Neural cell (in vitro differentiated cells): ENCODE results near the gene GRIPAP1. TPM values are rescaled to one million over a fixed set of nuclear protein-coding genes. Genes with fewer than 3 reads are reported as not detected.

Experiments used
- H2AFZ ChIP-seq: fragments of 200-600, 300-800 bp; sonication (generic), shearing (Covaris generic); 2 replicates; pipeline ENCODE4 v1.6.0; 2014; ENCODE audit warnings: low read depth, mild to moderate bottlenecking, antibody characterized with exemption, low read length, moderate library complexity
- H3F3A ChIP-seq: fragments of 200-600 bp; shearing (Covaris generic); 2 replicates; pipeline ENCODE4 v1.6.1; 2016; ENCODE audit warnings: mild to moderate bottlenecking, moderate library complexity, mixed read lengths, antibody characterized with exemption, low read length; ENCODE audit not compliant: insufficient read depth, poor library complexity, severe bottlenecking
- H3K27ac ChIP-seq: fragments of 200-600, 300-800 bp; sonication (generic), shearing (Covaris generic); 2 replicates; pipeline ENCODE4 v1.5.1; 2014; ENCODE audit warnings: mild to moderate bottlenecking, low read length, moderate library complexity
- H3K27me3 ChIP-seq: fragments of 300-800, 200-600 bp; sonication (generic), shearing (Covaris generic); 2 replicates; pipeline ENCODE4 v1.6.0; 2014; ENCODE audit warnings: mild to moderate bottlenecking, low read depth, low read length, moderate library complexity; ENCODE audit not compliant: insufficient read depth
- H3K36me3 ChIP-seq: fragments of 300-800, 200-600 bp; sonication (generic), shearing (Covaris generic); 2 replicates; pipeline ENCODE4 v1.5.1; 2014; ENCODE audit warnings: mild to moderate bottlenecking, antibody characterized with exemption, low read length, moderate library complexity; ENCODE audit not compliant: insufficient read depth
- H3K4me2 ChIP-seq: fragments of 300-800, 200-600 bp; sonication (generic), shearing (Covaris generic); 2 replicates; pipeline ENCODE4 v1.6.0; 2014; ENCODE audit warnings: mild to moderate bottlenecking, low read length
- H3K4me3 ChIP-seq: fragments of 300-800, 200-600 bp; sonication (generic), shearing (Covaris generic); 2 replicates; pipeline ENCODE4 v1.5.1; 2014; ENCODE audit warnings: mild to moderate bottlenecking, low read length, moderate library complexity
- H3K79me2 ChIP-seq: fragments of 200-600 bp; shearing (Covaris generic); replicated peaks from 2 replicates; pipeline ENCODE4 v1.6.0; 2014; ENCODE audit warnings: mild to moderate bottlenecking, low read length, moderate library complexity; ENCODE audit not compliant: insufficient read depth
- H3K9ac ChIP-seq: fragments of 300-800, 200-600 bp; sonication (generic), shearing (Covaris generic); 2 replicates; pipeline ENCODE4 v1.6.1; 2016; ENCODE audit warnings: mild to moderate bottlenecking, low read length, mixed read lengths
- H3K9me2 ChIP-seq: fragments of 200-600 bp; shearing (Covaris generic); 2 replicates; pipeline ENCODE4 v1.6.1; 2016; ENCODE audit warnings: mild to moderate bottlenecking, low read length, mixed read lengths; ENCODE audit not compliant: insufficient read depth
- H3K9me3 ChIP-seq: fragments of 200-600, 300-800 bp; sonication (generic), shearing (Covaris generic); 2 replicates; pipeline ENCODE4 v1.6.1; 2016; ENCODE audit warnings: mild to moderate bottlenecking, mixed run types, low read length, moderate library complexity, mixed read lengths
- H4K20me1 ChIP-seq: fragments of 200-600 bp; shearing (Covaris generic); 2 replicates; pipeline ENCODE4 v1.6.1; 2016; ENCODE audit warnings: mild to moderate bottlenecking, mixed run types; ENCODE audit not compliant: insufficient read depth
- EP300 ChIP-seq: fragments of 450-650 bp; conservative IDR thresholded peaks from 2 replicates; pipeline ENCODE4 v1.6.1; 2014; ENCODE audit warnings: antibody characterized with exemption, mild to moderate bottlenecking, moderate library complexity; ENCODE audit not compliant: poor library complexity, severe bottlenecking
- EZH2 ChIP-seq: fragments of 200-600, 300-800 bp; shearing (Covaris generic), sonication (generic); IDR thresholded peaks from 2 replicates; pipeline ENCODE4 v1.6.1; 2014; ENCODE audit warnings: antibody characterized with exemption, low read length, borderline replicate concordance, mild to moderate bottlenecking; ENCODE audit not compliant: insufficient read depth, poor library complexity, severe bottlenecking
- MXI1 ChIP-seq: fragments of 450-650 bp; conservative IDR thresholded peaks from 2 replicates; pipeline ENCODE4 v1.6.1; 2014; ENCODE audit warnings: antibody characterized with exemption, mild to moderate bottlenecking; ENCODE audit not compliant: poor library complexity, severe bottlenecking
- POLR2AphosphoS5 ChIP-seq: IDR thresholded peaks from 2 replicates; pipeline ENCODE4 v1.6.1; 2012
- RAD21 ChIP-seq: fragments of 450-650 bp; conservative IDR thresholded peaks from 2 replicates; pipeline ENCODE4 v1.6.1; 2014; ENCODE audit warnings: antibody characterized with exemption, mild to moderate bottlenecking, moderate library complexity
- SMC3 ChIP-seq: fragments of 450-650 bp; conservative IDR thresholded peaks from 2 replicates; pipeline ENCODE4 v1.6.1; 2014; ENCODE audit warnings: antibody characterized with exemption, mild to moderate bottlenecking, moderate library complexity; ENCODE audit not compliant: poor library complexity
- TAF1 ChIP-seq: IDR thresholded peaks from 2 replicates; pipeline ENCODE4 v1.6.1; 2012; ENCODE audit warnings: low read depth
- polyA plus RNA-seq: library from polyadenylated mRNA; depleted of rRNA; stranded (reverse); fragments of >200 nt; gene quantifications from 2 replicates; pipeline ENCODE4 v1.2.3, GENCODE V29; 2014
- TF ChIP-seq, protein P1 (sequence below): fragments of 450-650 bp; IDR thresholded peaks from 2 replicates; pipeline ENCODE4 v1.5.1; 2014; ENCODE audit warnings: antibody characterized with exemption, mild to moderate bottlenecking, moderate library complexity; ENCODE audit not compliant: poor library complexity, severe bottlenecking
- TF ChIP-seq, protein P2 (sequence below): IDR thresholded peaks from 2 replicates; pipeline ENCODE4 v1.6.1; 2012; ENCODE audit warnings: borderline replicate concordance

Gene GRIPAP1
- polyA plus RNA-seq, 1 donor from 2014 or later, result 134 TPM

DNA sequence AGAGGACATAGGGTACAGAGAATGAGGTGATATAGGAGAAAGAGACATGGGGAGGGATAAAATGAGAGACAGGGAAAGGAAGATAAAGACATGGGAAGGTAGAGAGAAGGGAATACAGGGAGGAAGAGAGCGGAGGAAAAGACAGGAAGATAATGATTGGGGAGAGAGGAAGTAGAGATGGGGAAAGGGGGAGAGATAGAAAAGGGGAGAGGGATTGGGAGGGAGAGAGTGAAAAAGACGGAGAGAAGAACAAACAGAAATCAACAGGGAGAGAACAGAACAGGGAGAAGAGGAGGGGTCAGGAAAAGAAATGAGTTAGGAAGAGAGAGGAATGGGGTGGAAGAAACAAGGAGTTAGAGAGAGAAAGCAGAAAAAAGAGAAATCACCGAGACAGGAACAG, 4.6 kb downstream of the GRIPAP1 start:
- H3F3A ChIP-seq, result no peaks in the 10 kb centered on the region
- no peak overlapping the region for H3K4me3 ChIP-seq
- H3K9ac ChIP-seq, result no peak overlapping the region
- no peak overlapping the region for H3K27ac ChIP-seq
- H4K20me1 ChIP-seq, result no peaks in the 10 kb centered on the region
- peaks cover 13% of the 10 kb centered on the region for H3K79me2 ChIP-seq
- H3K27me3 ChIP-seq, result no peaks in the 10 kb centered on the region
- no peaks in the 10 kb centered on the region for H3K36me3 ChIP-seq
- no peak for TF ChIP-seq SMC3
- TF ChIP-seq, protein P1, sequence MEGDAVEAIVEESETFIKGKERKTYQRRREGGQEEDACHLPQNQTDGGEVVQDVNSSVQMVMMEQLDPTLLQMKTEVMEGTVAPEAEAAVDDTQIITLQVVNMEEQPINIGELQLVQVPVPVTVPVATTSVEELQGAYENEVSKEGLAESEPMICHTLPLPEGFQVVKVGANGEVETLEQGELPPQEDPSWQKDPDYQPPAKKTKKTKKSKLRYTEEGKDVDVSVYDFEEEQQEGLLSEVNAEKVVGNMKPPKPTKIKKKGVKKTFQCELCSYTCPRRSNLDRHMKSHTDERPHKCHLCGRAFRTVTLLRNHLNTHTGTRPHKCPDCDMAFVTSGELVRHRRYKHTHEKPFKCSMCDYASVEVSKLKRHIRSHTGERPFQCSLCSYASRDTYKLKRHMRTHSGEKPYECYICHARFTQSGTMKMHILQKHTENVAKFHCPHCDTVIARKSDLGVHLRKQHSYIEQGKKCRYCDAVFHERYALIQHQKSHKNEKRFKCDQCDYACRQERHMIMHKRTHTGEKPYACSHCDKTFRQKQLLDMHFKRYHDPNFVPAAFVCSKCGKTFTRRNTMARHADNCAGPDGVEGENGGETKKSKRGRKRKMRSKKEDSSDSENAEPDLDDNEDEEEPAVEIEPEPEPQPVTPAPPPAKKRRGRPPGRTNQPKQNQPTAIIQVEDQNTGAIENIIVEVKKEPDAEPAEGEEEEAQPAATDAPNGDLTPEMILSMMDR, result no peak
- no peak for TF ChIP-seq RAD21
- TF ChIP-seq POLR2AphosphoS5, result no peak
- TF ChIP-seq EP300, result no peak
- TF ChIP-seq MXI1, result no peak
- TF ChIP-seq, protein P2, sequence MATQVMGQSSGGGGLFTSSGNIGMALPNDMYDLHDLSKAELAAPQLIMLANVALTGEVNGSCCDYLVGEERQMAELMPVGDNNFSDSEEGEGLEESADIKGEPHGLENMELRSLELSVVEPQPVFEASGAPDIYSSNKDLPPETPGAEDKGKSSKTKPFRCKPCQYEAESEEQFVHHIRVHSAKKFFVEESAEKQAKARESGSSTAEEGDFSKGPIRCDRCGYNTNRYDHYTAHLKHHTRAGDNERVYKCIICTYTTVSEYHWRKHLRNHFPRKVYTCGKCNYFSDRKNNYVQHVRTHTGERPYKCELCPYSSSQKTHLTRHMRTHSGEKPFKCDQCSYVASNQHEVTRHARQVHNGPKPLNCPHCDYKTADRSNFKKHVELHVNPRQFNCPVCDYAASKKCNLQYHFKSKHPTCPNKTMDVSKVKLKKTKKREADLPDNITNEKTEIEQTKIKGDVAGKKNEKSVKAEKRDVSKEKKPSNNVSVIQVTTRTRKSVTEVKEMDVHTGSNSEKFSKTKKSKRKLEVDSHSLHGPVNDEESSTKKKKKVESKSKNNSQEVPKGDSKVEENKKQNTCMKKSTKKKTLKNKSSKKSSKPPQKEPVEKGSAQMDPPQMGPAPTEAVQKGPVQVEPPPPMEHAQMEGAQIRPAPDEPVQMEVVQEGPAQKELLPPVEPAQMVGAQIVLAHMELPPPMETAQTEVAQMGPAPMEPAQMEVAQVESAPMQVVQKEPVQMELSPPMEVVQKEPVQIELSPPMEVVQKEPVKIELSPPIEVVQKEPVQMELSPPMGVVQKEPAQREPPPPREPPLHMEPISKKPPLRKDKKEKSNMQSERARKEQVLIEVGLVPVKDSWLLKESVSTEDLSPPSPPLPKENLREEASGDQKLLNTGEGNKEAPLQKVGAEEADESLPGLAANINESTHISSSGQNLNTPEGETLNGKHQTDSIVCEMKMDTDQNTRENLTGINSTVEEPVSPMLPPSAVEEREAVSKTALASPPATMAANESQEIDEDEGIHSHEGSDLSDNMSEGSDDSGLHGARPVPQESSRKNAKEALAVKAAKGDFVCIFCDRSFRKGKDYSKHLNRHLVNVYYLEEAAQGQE, result no peak
- no peaks in the 10 kb centered on the region for H3K9me2 ChIP-seq
- no peak overlapping the region for H2AFZ ChIP-seq
- no peak overlapping the region for H3K4me2 ChIP-seq
- H3K9me3 ChIP-seq, result no peaks in the 10 kb centered on the region

DNA sequence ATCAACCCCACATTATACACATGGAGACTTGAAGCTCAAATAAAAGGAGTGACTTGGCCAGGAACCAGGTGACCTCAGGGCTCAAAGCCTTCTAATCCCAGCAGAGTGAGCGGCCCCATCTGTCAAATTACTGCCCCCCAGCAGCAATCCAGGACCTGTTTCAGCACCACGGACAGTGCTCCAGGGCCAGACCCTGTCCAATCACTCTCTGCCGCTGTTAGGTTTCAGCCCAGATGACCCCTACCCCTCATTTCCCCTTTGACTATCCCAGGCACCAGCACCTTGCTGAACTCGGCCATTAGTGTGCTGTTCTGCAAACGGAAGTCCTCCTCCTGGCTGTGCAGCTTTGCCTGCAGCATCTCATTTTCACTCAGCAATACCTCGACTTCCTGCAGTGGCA, 5.1 kb downstream of the GRIPAP1 start:
- Histone ChIP-seq H3F3A (no peaks in the 10 kb centered on the region), H2AFZ (no peak overlapping the region), H3K27me3 (no peaks in the 10 kb centered on the region), H3K79me2 (peaks cover 13% of the 10 kb centered on the region), H3K4me2 (no peak overlapping the region), H3K4me3 (no peak overlapping the region), H3K9me3 (no peaks in the 10 kb centered on the region), H3K9ac (no peak overlapping the region), H3K9me2 (no peaks in the 10 kb centered on the region), H4K20me1 (no peaks in the 10 kb centered on the region), H3K27ac (no peak overlapping the region), H3K36me3 (no peaks in the 10 kb centered on the region)
- no peak for TF ChIP-seq SMC3
- no peak for TF ChIP-seq EP300
- TF ChIP-seq RAD21, result no peak
- no peak for TF ChIP-seq POLR2AphosphoS5
- TF ChIP-seq EZH2, result no peak
- TF ChIP-seq, protein P2, result no peak
- TF ChIP-seq TAF1, result no peak
- TF ChIP-seq, protein P1, result no peak
- TF ChIP-seq MXI1, result no peak
